A549 (cell line): ENCODE measurements around the gene ADAP2. TPM values are rescaled to one million over a fixed set of nuclear protein-coding genes. Genes with fewer than 3 reads are reported as not detected.

Source experiments
- BHLHE40 ChIP-seq: IDR thresholded peaks from 2 replicates; pipeline ENCODE4 v1.6.1; 2012; ENCODE audit warnings: low read depth, low read length, inconsistent platforms
- CHD2 ChIP-seq: fragments of 150-350 bp; IDR thresholded peaks from 2 replicates; pipeline ENCODE4 v1.6.1; 2014; ENCODE audit warnings: low read length; ENCODE audit not compliant: partially characterized antibody
- EHMT2 ChIP-seq: fragments of 200-600 bp; sonication (generic); IDR thresholded peaks from 2 replicates; pipeline ENCODE4 v1.6.1; 2016; ENCODE audit warnings: antibody characterized with exemption, low read depth, mild to moderate bottlenecking, moderate library complexity
- ESRRA ChIP-seq: fragments of 150-350 bp; IDR thresholded peaks from 2 replicates; pipeline ENCODE4 v1.6.1; 2014; ENCODE audit warnings: mild to moderate bottlenecking, low read length, borderline replicate concordance
- FOXS1 ChIP-seq: fragments of 250-450 bp; sonication (Bioruptor Pico); IDR thresholded peaks from 2 replicates; pipeline ENCODE4 v1.5.0; 2020; ENCODE audit warnings: mild to moderate bottlenecking, moderate library complexity
- HOXB5 ChIP-seq: fragments of 250-450 bp; sonication (Bioruptor Pico); IDR thresholded peaks from 2 replicates; pipeline ENCODE4 v1.5.0; 2020; ENCODE audit warnings: mild to moderate bottlenecking, moderate library complexity
- JUN ChIP-seq, 2 experiments: fragments of >200 bp; sonication (Bioruptor Twin); formaldehyde crosslinking; IDR thresholded peaks; 2 replicates in 1 of 2; 3 replicates in 1 of 2; pipeline ENCODE4 v1.6.1; 2016 to 2017
- MAZ ChIP-seq: fragments of 150-350 bp; IDR thresholded peaks from 2 replicates; pipeline ENCODE4 v1.6.1; 2014; ENCODE audit warnings: antibody characterized with exemption, low read depth, low read length, borderline replicate concordance
- NFE2L2 ChIP-seq: fragments of 150-350 bp; conservative IDR thresholded peaks from 2 replicates; pipeline ENCODE4 v1.6.1; 2014; ENCODE audit warnings: low read length
- NPAS2 ChIP-seq: fragments of 250-450 bp; sonication (Bioruptor Pico); IDR thresholded peaks from 2 replicates; pipeline ENCODE4 v1.8.0; 2022; ENCODE audit warnings: mild to moderate bottlenecking, moderate library complexity, borderline replicate concordance
- NR3C1 ChIP-seq: fragments of >200 bp; sonication (Bioruptor Twin); formaldehyde crosslinking; IDR thresholded peaks from 3 replicates; pipeline ENCODE4 v1.6.1; 2017
- RCOR1 ChIP-seq: fragments of 150-350 bp; IDR thresholded peaks from 2 replicates; pipeline ENCODE4 v1.6.1; 2014; ENCODE audit warnings: antibody characterized with exemption, low read length, low read depth
- RFX5 ChIP-seq: fragments of 450-650 bp; IDR thresholded peaks from 2 replicates; pipeline ENCODE4 v1.7.1; 2014; ENCODE audit warnings: antibody characterized with exemption, mild to moderate bottlenecking, moderate library complexity
- SMC3 ChIP-seq: fragments of >200 bp; sonication (Bioruptor Twin); formaldehyde crosslinking; IDR thresholded peaks from 3 replicates; pipeline ENCODE4 v1.6.1; 2018; ENCODE audit warnings: inconsistent platforms
- TFCP2L1 ChIP-seq: fragments of 250-450 bp; sonication (Bioruptor Pico); IDR thresholded peaks from 2 replicates; pipeline ENCODE4 v1.5.0; 2021; ENCODE audit warnings: mild to moderate bottlenecking
- ZNF302 ChIP-seq: fragments of 250-450 bp; sonication (Bioruptor Pico); IDR thresholded peaks from 2 replicates; pipeline ENCODE4 v1.9.0; 2021; ENCODE audit warnings: inconsistent platforms, mild to moderate bottlenecking, moderate library complexity
- ZSCAN20 ChIP-seq: fragments of 250-450 bp; sonication (Bioruptor Pico); IDR thresholded peaks from 2 replicates; pipeline ENCODE4 v1.8.0; 2022; ENCODE audit warnings: mild to moderate bottlenecking, moderate library complexity
- polyA plus RNA-seq, 4 experiments: library from polyadenylated mRNA; depleted of rRNA in 3 of 4; stranded (reverse); fragments of >200 nt; fragmentation: RNase III in 1 of 4; extraction: RNeasy Plus Mini Kit Qiagen cat#74134 plus additional on column Dnase treatment in 1 of 4; gene quantifications; 2 replicates in 3 of 4; 3 replicates in 1 of 4; pipeline ENCODE4 v1.2.3, GENCODE V29; 2011 to 2017
- TF ChIP-seq, protein P1 (sequence below): fragments of 250-450 bp; sonication (Bioruptor Pico); IDR thresholded peaks from 2 replicates; pipeline ENCODE4 v1.5.0; 2021; ENCODE audit warnings: mild to moderate bottlenecking, moderate library complexity, borderline replicate concordance
- TF ChIP-seq, protein P2 (sequence below): fragments of 200-600 bp; sonication (generic); IDR thresholded peaks from 2 replicates; pipeline ENCODE4 v1.6.1; 2016; ENCODE audit warnings: antibody characterized with exemption, mild to moderate bottlenecking, moderate library complexity
- TF ChIP-seq, protein P3 (sequence below): fragments of >200 bp; sonication (Bioruptor Twin); formaldehyde crosslinking; IDR thresholded peaks from 2 replicates; pipeline ENCODE4 v1.6.1; 2016
- TF ChIP-seq, protein P4 (sequence below): fragments of >200 bp; sonication (Bioruptor Twin); formaldehyde crosslinking; IDR thresholded peaks from 3 replicates; pipeline ENCODE4 v1.5.1; 2016
- TF ChIP-seq, protein P5 (sequence below): fragments of 150-350 bp; IDR thresholded peaks from 2 replicates; pipeline ENCODE4 v1.6.1; 2014; ENCODE audit warnings: low read depth, mild to moderate bottlenecking, low read length

Gene ADAP2
- polyA plus RNA-seq, 2 of the 4 experiments (the other 2 are of a cell fraction) = 3.9 to 4.5 TPM

DNA sequence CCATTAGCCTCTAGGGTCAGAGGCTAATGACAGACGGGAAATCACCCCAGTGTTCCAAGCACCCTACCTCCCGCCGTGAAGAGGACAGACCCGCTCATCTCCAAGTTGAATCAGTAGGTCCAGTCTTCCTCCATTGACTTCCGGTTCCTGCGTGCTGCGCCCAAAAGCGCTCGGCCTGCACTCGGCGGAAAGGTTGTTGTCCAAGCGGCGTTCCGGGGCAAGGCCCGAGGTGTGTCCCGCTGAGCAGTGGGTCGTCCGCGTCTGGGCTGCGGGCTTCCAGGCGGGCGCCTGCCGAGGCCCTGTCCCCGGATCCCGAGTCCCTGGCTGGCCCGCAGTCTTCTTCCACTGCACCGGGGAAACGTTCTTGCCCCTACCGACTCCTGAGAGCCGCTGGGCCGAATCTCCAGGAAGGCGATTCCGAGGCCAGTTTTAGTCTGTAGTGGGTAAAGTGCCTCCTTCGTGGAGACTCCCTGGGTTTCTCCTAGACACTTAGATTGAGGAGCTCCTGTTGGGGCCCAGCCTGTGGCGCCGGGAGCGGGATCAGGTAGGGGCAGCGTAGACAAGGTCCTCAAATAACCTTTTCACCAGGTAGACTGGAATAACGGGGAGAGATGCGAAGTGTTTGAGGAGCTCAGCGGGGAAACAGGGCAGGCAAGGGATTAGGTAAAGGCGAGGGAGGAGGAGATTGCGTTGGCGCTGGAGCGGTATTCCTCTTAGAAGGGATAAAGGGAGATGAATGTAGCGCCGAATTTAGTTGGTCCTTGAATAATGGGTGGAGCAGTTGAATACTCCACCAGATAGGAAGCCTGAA, 15.4 kb upstream of the ADAP2 start, which contains the start of gene TEFM (continued):
- TF ChIP-seq, protein P1, sequence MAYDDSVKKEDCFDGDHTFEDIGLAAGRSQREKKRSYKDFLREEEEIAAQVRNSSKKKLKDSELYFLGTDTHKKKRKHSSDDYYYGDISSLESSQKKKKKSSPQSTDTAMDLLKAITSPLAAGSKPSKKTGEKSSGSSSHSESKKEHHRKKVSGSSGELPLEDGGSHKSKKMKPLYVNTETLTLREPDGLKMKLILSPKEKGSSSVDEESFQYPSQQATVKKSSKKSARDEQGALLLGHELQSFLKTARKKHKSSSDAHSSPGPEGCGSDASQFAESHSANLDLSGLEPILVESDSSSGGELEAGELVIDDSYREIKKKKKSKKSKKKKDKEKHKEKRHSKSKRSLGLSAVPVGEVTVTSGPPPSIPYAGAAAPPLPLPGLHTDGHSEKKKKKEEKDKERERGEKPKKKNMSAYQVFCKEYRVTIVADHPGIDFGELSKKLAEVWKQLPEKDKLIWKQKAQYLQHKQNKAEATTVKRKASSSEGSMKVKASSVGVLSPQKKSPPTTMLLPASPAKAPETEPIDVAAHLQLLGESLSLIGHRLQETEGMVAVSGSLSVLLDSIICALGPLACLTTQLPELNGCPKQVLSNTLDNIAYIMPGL = peak; percentile 76; the same call in 1 of the 2 replicates
- TF ChIP-seq, protein P2, sequence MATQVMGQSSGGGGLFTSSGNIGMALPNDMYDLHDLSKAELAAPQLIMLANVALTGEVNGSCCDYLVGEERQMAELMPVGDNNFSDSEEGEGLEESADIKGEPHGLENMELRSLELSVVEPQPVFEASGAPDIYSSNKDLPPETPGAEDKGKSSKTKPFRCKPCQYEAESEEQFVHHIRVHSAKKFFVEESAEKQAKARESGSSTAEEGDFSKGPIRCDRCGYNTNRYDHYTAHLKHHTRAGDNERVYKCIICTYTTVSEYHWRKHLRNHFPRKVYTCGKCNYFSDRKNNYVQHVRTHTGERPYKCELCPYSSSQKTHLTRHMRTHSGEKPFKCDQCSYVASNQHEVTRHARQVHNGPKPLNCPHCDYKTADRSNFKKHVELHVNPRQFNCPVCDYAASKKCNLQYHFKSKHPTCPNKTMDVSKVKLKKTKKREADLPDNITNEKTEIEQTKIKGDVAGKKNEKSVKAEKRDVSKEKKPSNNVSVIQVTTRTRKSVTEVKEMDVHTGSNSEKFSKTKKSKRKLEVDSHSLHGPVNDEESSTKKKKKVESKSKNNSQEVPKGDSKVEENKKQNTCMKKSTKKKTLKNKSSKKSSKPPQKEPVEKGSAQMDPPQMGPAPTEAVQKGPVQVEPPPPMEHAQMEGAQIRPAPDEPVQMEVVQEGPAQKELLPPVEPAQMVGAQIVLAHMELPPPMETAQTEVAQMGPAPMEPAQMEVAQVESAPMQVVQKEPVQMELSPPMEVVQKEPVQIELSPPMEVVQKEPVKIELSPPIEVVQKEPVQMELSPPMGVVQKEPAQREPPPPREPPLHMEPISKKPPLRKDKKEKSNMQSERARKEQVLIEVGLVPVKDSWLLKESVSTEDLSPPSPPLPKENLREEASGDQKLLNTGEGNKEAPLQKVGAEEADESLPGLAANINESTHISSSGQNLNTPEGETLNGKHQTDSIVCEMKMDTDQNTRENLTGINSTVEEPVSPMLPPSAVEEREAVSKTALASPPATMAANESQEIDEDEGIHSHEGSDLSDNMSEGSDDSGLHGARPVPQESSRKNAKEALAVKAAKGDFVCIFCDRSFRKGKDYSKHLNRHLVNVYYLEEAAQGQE = no peak
- no peak for TF ChIP-seq NR3C1
- TF ChIP-seq EHMT2 = no peak
- peak; percentile 78; the same call in 1 of the 2 replicates for TF ChIP-seq HOXB5 (CRISPR knock-in tag)
- no peak for TF ChIP-seq BHLHE40
- peak; percentile 48 for TF ChIP-seq SMC3
- TF ChIP-seq, protein P3, sequence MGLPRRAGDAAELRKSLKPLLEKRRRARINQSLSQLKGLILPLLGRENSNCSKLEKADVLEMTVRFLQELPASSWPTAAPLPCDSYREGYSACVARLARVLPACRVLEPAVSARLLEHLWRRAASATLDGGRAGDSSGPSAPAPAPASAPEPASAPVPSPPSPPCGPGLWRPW = no peak
- TF ChIP-seq RFX5 = 0 out of 2 replicates have a peak, but pooled peaks have one; percentile 62
- TF ChIP-seq CHD2 = peak; percentile 22
- TF ChIP-seq, protein P4, sequence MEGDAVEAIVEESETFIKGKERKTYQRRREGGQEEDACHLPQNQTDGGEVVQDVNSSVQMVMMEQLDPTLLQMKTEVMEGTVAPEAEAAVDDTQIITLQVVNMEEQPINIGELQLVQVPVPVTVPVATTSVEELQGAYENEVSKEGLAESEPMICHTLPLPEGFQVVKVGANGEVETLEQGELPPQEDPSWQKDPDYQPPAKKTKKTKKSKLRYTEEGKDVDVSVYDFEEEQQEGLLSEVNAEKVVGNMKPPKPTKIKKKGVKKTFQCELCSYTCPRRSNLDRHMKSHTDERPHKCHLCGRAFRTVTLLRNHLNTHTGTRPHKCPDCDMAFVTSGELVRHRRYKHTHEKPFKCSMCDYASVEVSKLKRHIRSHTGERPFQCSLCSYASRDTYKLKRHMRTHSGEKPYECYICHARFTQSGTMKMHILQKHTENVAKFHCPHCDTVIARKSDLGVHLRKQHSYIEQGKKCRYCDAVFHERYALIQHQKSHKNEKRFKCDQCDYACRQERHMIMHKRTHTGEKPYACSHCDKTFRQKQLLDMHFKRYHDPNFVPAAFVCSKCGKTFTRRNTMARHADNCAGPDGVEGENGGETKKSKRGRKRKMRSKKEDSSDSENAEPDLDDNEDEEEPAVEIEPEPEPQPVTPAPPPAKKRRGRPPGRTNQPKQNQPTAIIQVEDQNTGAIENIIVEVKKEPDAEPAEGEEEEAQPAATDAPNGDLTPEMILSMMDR = no peak
- no peak for TF ChIP-seq NFE2L2
- no peak for TF ChIP-seq ZNF302 (CRISPR knock-in tag)
- no peak for TF ChIP-seq TFCP2L1 (CRISPR knock-in tag)
- TF ChIP-seq, protein P5, sequence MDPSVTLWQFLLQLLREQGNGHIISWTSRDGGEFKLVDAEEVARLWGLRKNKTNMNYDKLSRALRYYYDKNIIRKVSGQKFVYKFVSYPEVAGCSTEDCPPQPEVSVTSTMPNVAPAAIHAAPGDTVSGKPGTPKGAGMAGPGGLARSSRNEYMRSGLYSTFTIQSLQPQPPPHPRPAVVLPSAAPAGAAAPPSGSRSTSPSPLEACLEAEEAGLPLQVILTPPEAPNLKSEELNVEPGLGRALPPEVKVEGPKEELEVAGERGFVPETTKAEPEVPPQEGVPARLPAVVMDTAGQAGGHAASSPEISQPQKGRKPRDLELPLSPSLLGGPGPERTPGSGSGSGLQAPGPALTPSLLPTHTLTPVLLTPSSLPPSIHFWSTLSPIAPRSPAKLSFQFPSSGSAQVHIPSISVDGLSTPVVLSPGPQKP = no peak
- TF ChIP-seq ESRRA = no peak
- TF ChIP-seq FOXS1 (CRISPR knock-in tag) = no peak
- TF ChIP-seq JUN (IDR thresholded peaks at IDR 0.05) = peak; percentile 78 to 98; a peak in 3 of 5 replicates
- no peak for TF ChIP-seq NPAS2 (CRISPR knock-in tag)
- no peak for TF ChIP-seq ZSCAN20 (CRISPR knock-in tag)
- TF ChIP-seq MAZ = 0 out of 2 replicates have a peak, but pooled peaks have one; percentile 42
- TF ChIP-seq RCOR1 = no peak
